HUDEP-2 (cell line): ENCODE data around the gene TDRD9.

Experiments used
- DNase-seq, 76 experiments: peaks; one replicate each; lab custom pipeline; 2025; ENCODE audit not compliant: unreplicated experiment in 76 of 76; lab: John Stamatoyannopoulos, UW

The TDRD9 gene

DNA sequence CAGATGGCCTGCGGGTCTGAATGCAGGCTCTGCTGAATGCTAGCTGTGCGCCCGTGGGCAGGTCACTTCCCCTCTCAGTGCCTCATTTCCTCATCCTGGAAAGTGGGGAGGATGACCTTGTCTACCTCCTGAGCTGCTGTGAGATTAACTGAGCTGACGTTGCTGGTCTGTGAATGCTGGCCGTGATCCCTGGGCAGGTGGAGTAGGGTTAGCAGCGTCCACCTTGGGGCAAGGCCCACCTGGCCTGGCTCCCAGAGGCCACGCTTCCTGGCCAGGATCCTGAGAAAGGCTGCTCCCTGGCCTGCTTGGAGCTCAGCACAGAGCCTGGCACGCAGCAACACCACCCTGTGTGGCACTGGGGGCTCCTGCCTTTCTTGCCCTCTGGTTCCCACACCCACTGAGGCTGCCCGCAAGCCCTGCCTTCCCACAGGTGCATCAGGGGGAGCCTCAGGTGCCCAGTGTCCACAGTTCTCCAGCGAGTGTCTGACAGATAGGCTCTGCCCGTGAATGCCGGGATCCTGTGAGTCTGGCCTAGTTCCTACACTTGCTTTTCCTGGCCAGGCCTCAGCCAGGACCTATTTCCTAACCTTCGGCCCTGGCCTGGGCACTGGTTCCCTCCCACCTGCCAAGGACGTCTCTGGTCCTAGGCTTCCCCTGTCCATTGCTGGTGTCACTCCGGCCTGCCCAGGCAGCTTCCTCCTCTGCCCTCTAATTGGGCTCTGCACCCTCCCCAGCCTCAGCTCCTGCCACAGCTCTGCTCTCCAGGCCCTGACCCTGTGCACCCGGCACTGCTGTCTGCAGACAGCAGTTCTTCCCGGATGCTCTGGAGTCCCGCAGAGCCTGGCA is 37.2 kb upstream of the TDRD9 start:
- no peak for DNase-seq

GRCh38 chr14:103891667-103892215 is 36.5 kb upstream of the TDRD9 start:
- no peak for DNase-seq

DNA sequence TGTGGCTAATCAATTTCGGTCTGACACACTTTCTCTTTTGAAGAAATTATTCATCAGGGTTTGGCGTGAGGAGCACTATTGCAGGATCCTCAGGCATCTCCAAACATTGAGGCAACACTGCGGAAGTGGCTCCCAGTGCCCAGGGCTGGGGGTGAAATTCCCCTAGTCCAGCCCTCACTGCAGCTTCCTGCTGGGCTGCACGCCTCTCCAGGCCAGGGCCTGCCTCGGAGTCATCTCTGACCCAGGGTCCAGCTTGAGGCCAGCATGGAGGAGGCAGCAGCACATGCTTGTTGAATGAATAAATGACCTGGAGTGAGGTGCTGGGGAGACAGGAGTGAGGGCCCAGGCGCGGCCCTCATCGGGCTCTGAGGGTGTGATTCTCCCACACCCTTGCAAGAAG is 36.0 kb upstream of the TDRD9 start:
- no peak for DNase-seq

DNA sequence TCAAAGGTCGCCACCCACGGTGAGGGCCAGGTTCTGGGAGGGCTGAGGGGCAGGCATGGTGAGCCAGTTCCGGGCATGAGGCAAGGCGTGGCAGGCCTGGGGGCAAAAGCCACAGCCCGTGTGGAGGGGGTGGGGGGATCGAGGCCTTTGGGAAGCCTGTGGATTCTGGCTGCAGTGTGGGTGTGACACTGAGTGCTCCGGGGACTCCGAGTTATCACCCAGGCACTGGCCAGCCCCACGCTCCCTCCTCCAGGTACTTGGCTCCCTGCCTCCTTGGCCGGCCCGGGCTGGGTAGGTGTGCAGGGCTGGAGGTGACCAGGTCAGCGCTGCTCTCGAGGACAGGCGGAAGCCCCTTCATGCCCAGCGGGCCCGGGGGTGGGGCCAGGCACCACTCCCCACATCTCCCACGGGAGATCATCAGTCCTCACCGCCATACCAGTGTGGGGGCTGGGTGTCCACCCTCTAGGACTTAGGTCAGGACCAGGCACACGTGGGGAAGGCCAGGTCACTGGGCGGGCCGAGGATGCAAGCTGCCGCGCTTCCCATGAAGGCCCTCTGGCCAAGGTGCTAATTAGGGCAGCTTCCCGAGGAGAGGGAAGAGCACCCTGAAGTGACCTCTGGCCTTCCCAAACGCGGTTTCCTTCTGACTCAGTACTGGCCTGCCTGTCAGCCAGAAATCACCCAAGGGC is 34.1 kb upstream of the TDRD9 start:
- no peak for DNase-seq

- DNase-seq = no peak
These were observed 33.6 kb upstream of the TDRD9 start for GRCh38 chr14:103894723-103895059.

DNA sequence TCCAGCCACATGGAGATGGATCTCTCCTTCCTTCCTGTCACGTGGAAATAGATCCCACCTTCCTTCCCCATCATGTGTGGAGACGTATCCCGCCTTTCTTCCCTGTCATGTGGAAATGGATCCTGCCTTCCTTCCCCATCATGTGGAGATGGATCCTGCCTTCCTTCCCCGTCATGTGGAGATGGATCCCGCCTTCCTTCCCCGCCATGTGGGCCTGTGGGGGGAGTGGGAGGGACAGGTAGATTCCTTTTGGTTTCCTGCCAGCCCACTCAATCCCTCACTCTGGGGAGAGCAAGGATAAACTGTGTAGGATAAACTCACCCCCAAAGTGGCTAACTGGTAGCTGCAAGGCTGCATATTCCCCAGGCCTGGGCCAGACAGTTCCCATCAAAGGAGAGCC is 31.7 kb upstream of the TDRD9 start:
- DNase-seq = no peak

DNA sequence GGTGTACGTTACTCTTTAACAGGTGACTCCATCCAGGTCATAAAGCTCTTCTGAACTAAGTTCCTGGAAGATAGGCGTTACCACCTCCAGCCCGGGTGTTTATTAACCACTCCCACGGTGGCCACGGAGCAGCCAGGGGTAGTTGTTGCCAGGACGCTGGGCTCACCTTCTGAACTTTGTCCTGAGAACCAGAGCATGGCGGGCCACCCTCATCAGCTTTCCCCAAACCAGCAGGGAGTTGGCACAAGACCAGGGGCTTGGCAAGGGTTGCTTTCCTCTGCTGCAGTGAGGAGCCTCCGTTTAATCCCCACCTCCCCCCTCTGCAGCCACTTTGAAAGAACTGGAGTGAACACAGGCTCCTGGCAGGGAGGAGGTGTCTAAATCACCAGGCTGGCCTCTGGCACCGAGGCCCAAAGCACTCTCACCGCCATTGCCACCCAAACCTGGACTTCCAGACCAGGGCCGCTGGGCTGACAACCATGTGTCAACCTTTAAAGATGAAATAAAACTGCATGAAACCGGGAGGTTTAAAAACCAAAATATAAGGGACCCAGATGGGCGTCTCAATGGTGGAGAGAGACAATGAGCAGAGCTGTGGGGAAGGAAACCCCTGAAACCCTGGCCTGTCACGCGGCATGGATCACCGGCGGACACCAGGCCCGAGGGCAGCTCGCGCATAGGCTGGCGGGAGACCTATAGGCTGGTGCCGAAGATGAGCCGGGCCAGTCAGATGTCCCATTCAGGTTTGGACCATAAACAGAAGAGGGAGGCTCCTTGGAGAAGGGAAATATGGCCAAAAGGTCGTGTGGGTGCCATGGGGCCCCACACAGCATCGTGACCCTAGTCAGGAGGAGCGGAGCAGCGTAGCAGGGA is 30.9 kb upstream of the TDRD9 start:
- no peak for DNase-seq

DNA sequence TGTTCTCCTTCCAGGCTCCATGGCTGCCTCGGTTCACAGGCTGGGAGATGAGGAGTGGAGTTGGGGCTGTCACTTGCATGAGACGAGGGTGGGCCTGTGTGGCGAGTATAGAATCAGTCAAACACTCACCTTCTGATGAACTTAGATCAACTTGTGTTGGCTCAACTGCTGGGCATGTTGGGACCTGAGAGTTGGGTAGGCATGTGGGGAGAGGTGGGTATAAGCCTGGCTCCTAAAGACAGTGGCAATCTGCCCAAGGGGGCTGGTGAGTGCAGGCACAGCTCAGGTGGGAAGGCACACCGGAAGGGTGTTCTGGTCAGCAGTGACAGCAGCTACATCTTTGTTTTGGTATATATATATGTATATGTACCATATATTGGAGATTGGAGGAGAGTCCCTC is 30.1 kb upstream of the TDRD9 start:
- no peak for DNase-seq

DNA sequence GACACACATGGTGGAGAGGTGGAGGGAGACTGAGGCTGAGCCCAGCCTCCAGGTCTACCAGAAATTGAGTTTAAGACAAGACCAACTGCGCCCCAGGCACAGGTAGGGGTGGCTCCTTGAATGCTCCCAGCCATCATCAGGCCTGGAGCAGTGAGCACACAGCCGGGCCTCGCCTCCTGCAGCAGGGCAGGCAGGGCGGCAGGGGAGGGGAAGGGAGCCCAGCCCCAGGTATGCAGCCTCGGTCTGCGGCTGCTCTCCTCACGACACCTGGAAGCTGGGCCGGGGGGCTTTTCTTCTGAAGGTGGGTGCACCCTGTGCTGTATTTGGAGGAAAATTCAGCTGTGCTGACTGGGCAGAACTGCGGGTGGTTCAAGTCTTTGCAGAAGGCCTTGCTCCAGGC is 29.5 kb upstream of the TDRD9 start:
- no peak for DNase-seq

GRCh38 chr14:103899316-103899715 is 28.9 kb upstream of the TDRD9 start:
- no peak for DNase-seq

DNA sequence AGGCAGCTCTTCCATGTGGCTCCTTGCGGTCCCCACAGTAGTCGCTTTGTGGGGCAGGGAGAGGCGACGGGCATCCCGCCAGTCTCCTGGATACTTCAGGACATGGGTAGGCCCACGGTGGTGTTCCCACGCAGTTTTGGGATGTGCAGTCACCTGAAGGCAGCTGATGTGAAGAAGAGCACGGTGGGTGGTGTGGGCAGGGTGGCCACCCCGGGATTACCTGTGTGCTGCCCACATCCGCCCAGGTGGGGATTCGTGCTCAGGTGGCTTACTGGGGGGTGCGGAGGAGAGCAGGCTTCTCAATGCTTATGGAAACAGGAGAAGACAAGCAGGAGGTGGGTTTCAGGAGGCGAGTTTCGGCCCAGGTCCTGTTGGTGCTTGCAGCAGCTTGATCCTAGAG is 28.4 kb upstream of the TDRD9 start:
- no peak for DNase-seq

- DNase-seq = no peak
These were observed 23.7 kb upstream of the TDRD9 start for GRCh38 chr14:103904493-103905107.

GRCh38 chr14:103905842-103906456 is 22.3 kb upstream of the TDRD9 start:
- peak in 6 of 76 experiments; percentile 4 to 19 (median 10) for DNase-seq

- no peak for DNase-seq
These were observed 19.7 kb upstream of the TDRD9 start for GRCh38 chr14:103908580-103908979.

- no peak for DNase-seq
These were observed 18.6 kb upstream of the TDRD9 start for GRCh38 chr14:103909531-103910261.

GRCh38 chr14:103910262-103910935 is 17.9 kb upstream of the TDRD9 start:
- peak in 60 of 76 experiments; percentile 5 to 64 (median 33) for DNase-seq

DNA sequence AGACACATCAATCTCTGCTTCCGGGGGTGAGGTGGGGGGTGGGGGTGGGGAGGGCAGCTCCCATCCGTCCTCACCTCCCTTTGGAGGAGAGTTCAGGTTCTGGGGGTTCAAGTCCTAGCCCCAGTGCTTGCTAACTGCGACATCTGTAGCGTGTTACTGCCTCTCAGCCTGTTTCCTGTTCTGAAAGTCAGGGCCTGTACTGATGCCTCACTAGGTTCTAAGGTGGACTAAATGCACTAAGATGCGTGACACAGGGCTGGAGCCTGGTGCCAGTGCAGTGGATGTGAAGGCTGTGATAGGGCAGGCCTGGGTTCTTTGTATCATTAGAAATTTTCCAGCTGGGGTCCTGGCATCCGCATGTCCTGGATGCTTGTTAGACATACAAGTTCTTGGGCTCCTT is 17.3 kb upstream of the TDRD9 start:
- no peak for DNase-seq

GRCh38 chr14:103915616-103916015 is 12.6 kb upstream of the TDRD9 start:
- no peak for DNase-seq
